ENCODE data around the gene KIF9. TPM values are rescaled to one million over a fixed set of nuclear protein-coding genes. Genes with fewer than 3 reads are reported as not detected.

KIF9 gene
- total and polyA plus RNA-seq, 2 of the 8 experiments (the other 6 are each of a cell fraction or from before 2014, with no cell fraction given), result 5.0 to 8.0 TPM

GRCh38 chr3:47204875-47205274 is 77.7 kb downstream of the KIF9 start:
- H4K91ac ChIP-seq (replicated peaks; ENCODE audit: insufficient read length, low read length), result no peak overlapping the region
- no peak overlapping the region for H3K4me3 ChIP-seq (ENCODE audit: extremely low read depth in 1 of 4, insufficient read depth in 2 of 4, low read depth in 3 of 4, low read length in 4 of 4)
- H2BK12ac ChIP-seq (ENCODE audit: low read depth, low read length), result no peak overlapping the region
- H2BK120ac ChIP-seq (replicated peaks; ENCODE audit: low read depth, low read length), result no peak overlapping the region
- H4K20me1 ChIP-seq (replicated peaks in 1 of 2; ENCODE audit: control insufficient read depth in 1 of 2, insufficient read depth in 2 of 2, low read length in 2 of 2), result no peaks in the 10 kb centered on the region
- no peak overlapping the region for H2BK20ac ChIP-seq (ENCODE audit: low read length)
- no peaks in the 10 kb centered on the region for H3K36me3 ChIP-seq (ENCODE audit: control insufficient read depth in 2 of 4, insufficient read depth in 4 of 4, low read length in 3 of 4)
- no peak overlapping the region for H4K8ac ChIP-seq (ENCODE audit: extremely low read depth, insufficient read depth, low read length)
- POLR2A ChIA-PET (ENCODE audit: partially characterized antibody), result no interaction called here
- no peaks in the 10 kb centered on the region for H3K4me1 ChIP-seq (replicated peaks in 1 of 4; ENCODE audit: control insufficient read depth in 3 of 4, insufficient read depth in 4 of 4, low read length in 3 of 4)
- H3K27me3 ChIP-seq (replicated peaks in 1 of 4; ENCODE audit: control insufficient read depth in 3 of 4, extremely low read depth in 1 of 4, insufficient read depth in 3 of 4, low read length in 3 of 4), result no peaks in the 10 kb centered on the region
- FAIRE-seq, result no peak
- H3K4ac ChIP-seq (replicated peaks; ENCODE audit: insufficient read length, low read depth, low read length), result no peak overlapping the region
- DNase-seq (ENCODE audit: low read depth in 1 of 2, low spot score in 2 of 2), result no peak
- H3K27ac ChIP-seq (ENCODE audit: low read depth, low read length), result no peak overlapping the region
- no peaks in the 10 kb centered on the region for H3K23me2 ChIP-seq (ENCODE audit: low read depth, low read length)
- no peak overlapping the region for H3K14ac ChIP-seq (ENCODE audit: insufficient read length)
- H2AK5ac ChIP-seq (ENCODE audit: low read depth, low read length), result no peak overlapping the region
- H3K4me2 ChIP-seq (ENCODE audit: insufficient read depth in 1 of 2, low read depth in 2 of 2, low read length in 2 of 2), result no peak overlapping the region
- no peak overlapping the region for H3K56ac ChIP-seq (replicated peaks; ENCODE audit: insufficient read length, low read depth, low read length)
- no peak overlapping the region for H2AFZ ChIP-seq (ENCODE audit: low read length)
- H3K9ac ChIP-seq (replicated peaks in 1 of 4; ENCODE audit: extremely low read depth in 1 of 4, low read depth in 3 of 4, low read length in 3 of 4), result no peak overlapping the region
- H2BK5ac ChIP-seq (ENCODE audit: low read depth, low read length), result no peak overlapping the region
- H2BK15ac ChIP-seq (ENCODE audit: low read length), result no peak overlapping the region
- no peak overlapping the region for H4K5ac ChIP-seq (ENCODE audit: insufficient read length, low read depth, low read length)
- no peak overlapping the region for H3K18ac ChIP-seq (ENCODE audit: extremely low read depth, low read length)
- no peaks in the 10 kb centered on the region for H3K79me1 ChIP-seq (ENCODE audit: low read depth, low read length)
- H3K9me3 ChIP-seq (ENCODE audit: insufficient read depth in 2 of 2, low read depth in 1 of 2, low read length in 1 of 2), result no peaks in the 10 kb centered on the region
- CTCF ChIA-PET (ENCODE audit: partially characterized antibody), result interaction anchor here (1.0 kb wide), 1 partner anchor 114 kb away, joined by 3 read pairs; no protein-coding TSS in a partner anchor
- no peaks in the 10 kb centered on the region for H3K79me2 ChIP-seq (ENCODE audit: control insufficient read depth in 1 of 2, insufficient read depth in 2 of 2, low read length in 2 of 2)
- TF ChIP-seq ASH2L (IDR thresholded peaks at IDR 0.05; ENCODE audit: low read length) (no peak), TCF12 (IDR thresholded peaks at IDR 0.05; ENCODE audit: low read depth, low read length) (no peak), CHD2 (IDR thresholded peaks at IDR 0.05; ENCODE audit: low read length) (no peak), HDAC6 (IDR thresholded peaks at IDR 0.05; ENCODE audit: low read depth, low read length) (no peak), RBBP5 (IDR thresholded peaks at IDR 0.05; ENCODE audit: borderline replicate concordance, low read depth, low read length) (no peak), KDM1A (IDR thresholded peaks at IDR 0.05; ENCODE audit: borderline replicate concordance, low read length) (no peak), POLR2A (IDR thresholded peaks at IDR 0.05; ENCODE audit: control extremely low read depth in 1 of 2, low read depth in 2 of 2, low read length in 2 of 2) (no peak), SRF (IDR thresholded peaks at IDR 0.05; ENCODE audit: low read depth, low read length) (no peak), GABPA (IDR thresholded peaks at IDR 0.05; ENCODE audit: borderline replicate concordance, insufficient read depth, low read length) (no peak), EGR1 (IDR thresholded peaks at IDR 0.05; ENCODE audit: borderline replicate concordance, low read depth, low read length) (no peak), RNF2 (IDR thresholded peaks at IDR 0.05; ENCODE audit: borderline replicate concordance, low read depth, low read length, missing control alignments, poor library complexity, severe bottlenecking) (no peak), POLR2AphosphoS5 (IDR thresholded peaks at IDR 0.05; ENCODE audit: low read depth, low read length) (no peak), JUN (IDR thresholded peaks at IDR 0.05; ENCODE audit: low read depth, low read length) (no peak), SIRT6 (IDR thresholded peaks at IDR 0.05; ENCODE audit: low read length) (no peak)
- TF ChIP-seq, protein P1, sequence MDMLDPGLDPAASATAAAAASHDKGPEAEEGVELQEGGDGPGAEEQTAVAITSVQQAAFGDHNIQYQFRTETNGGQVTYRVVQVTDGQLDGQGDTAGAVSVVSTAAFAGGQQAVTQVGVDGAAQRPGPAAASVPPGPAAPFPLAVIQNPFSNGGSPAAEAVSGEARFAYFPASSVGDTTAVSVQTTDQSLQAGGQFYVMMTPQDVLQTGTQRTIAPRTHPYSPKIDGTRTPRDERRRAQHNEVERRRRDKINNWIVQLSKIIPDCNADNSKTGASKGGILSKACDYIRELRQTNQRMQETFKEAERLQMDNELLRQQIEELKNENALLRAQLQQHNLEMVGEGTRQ (IDR thresholded peaks at IDR 0.05; ENCODE audit: low read length), result no peak
- no peak overlapping the region for H3K23ac ChIP-seq (ENCODE audit: insufficient read length)
